Ovary (tissue), 3 donors: ENCODE results near the gene RABAC1.

ENCODE experiments used
- CTCF ChIP-seq, 3 donors: fragments of 450-650 bp in 2 of 3; fragments of 200-600 bp in 1 of 3; IDR thresholded peaks; one replicate each; pipeline versions ENCODE4 v1.5.1 to v1.8.0; 2016 to 2022; ENCODE audit warnings: antibody characterized with exemption in 3 of 3, mild to moderate bottlenecking in 1 of 3
- EP300 ChIP-seq: sonication (generic); formaldehyde crosslinking; IDR thresholded peaks from one replicate; pipeline ENCODE4 v1.6.1; 2017; ENCODE audit warnings: antibody characterized with exemption
- donor health status: DM: no; HTN: no; CAD: no.

DNA sequence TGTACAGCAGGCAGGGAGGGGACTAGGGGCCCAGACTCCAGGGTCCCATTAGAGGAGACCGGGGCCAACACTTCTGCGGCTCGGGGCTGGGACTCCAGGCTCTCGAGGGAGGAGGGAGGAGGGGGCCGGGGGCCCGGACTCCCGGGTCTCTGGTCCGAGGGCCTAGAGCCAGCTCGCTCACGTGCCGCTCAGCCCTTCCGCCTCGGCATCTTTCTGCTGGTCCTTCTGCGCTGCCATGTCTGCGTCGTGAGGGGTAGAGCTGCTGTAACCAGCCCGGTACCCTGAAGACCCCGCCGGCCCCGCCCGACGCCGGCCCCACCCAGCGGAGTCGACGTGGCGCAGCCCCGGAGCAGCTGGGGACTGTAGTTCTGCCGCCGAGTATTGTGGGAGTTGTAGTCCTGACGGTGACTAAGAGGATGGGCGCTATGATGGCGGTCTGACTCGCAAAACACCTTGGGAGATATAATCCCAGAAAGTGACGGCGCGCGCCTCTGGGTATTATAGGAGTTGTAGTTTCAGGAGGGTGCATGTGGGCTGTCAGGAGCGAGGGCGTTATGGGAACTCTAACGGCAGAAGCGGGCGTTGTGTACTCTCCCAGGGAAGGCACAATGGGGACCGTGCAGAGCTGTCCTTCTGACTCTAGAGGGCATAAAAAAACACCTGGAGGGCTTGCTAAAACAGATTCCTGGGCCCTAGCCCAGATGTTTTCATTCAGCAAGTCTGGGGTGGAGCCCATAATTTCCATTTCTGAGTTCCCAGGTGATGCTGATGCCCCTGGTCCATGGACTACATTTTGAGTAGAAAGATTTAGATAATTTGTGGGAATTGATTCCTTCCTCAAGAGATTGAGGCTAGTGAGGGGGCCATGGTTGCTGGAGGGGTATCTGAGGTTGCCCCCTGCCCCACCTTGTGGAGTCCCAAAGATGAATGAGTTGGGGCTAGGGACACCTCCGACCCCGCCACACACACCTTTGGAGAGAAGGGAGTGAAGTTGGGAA is at the start of gene RABAC1:
- TF ChIP-seq CTCF (IDR thresholded peaks at IDR 0.05) (no peak), EP300 (no peak)
